Caco-2 (cell line): ENCODE results near the gene FAM3D. TPM values are rescaled to one million over a fixed set of nuclear protein-coding genes. Genes with fewer than 3 reads are reported as not detected.

Source experiments
- BruUV-seq: library from RNA; stranded (reverse); fragments of 400-500 nt; replicated peaks from 2 replicates; lab custom pipeline; 2021; lab: Mats Ljungman, UMichigan
- CTCF ChIA-PET: fragments of 300-600 bp; sonication (Branson Sonifier 250); formaldehyde crosslinking; loops from one replicate; lab custom pipeline; 2022; ENCODE audit warnings: antibody characterized with exemption; lab: Charles Lee
- POLR2A ChIA-PET: fragments of 300-600 bp; sonication (Branson Sonifier 250); formaldehyde crosslinking; loops from one replicate; lab custom pipeline; 2022; ENCODE audit warnings: antibody characterized with exemption; lab: Charles Lee
- DNase-seq, 2 experiments: peaks; one replicate each; pipeline versions ENCODE4 v3.0.0 to v3.0.0-alpha.2; 2020 to 2022
- H3K27me3 ChIP-seq: replicated peaks from 2 replicates; pipeline ENCODE4 v1.6.0; 2011; ENCODE audit warnings: low read length; ENCODE audit not compliant: control insufficient read depth, insufficient read depth
- H3K36me3 ChIP-seq: 2 replicates; pipeline ENCODE4 v1.5.1; 2011; ENCODE audit warnings: low read length; ENCODE audit not compliant: control insufficient read depth, insufficient read depth
- H3K4me1 ChIP-seq: fragments of 250-450 bp; sonication (Bioruptor Pico); 2 replicates; pipeline ENCODE4 v1.5.1; 2020; ENCODE audit warnings: mild to moderate bottlenecking
- H3K4me3 ChIP-seq: 2 replicates; pipeline ENCODE4 v1.5.1; 2011; ENCODE audit warnings: low read depth, mild to moderate bottlenecking, control low read depth, low read length
- H3K9me3 ChIP-seq: fragments of 250-450 bp; sonication (Bioruptor Pico); 2 replicates; pipeline ENCODE4 v1.5.1; 2020; ENCODE audit warnings: mild to moderate bottlenecking, moderate library complexity
- H3K27ac Mint-ChIP-seq: one replicate; pipeline ENCODE4 v1.8.0; 2022; ENCODE audit warnings: mixed read lengths; ENCODE audit not compliant: unreplicated experiment
- H3K27me3 Mint-ChIP-seq: one replicate; pipeline ENCODE4 v1.8.0; 2022; ENCODE audit warnings: mixed read lengths; ENCODE audit not compliant: insufficient read depth, unreplicated experiment
- H3K36me3 Mint-ChIP-seq: one replicate; pipeline ENCODE4 v1.8.0; 2022; ENCODE audit warnings: mild to moderate bottlenecking, mixed read lengths; ENCODE audit not compliant: insufficient read depth, unreplicated experiment
- H3K4me1 Mint-ChIP-seq: one replicate; pipeline ENCODE4 v1.8.0; 2022; ENCODE audit warnings: low read depth, mixed read lengths; ENCODE audit not compliant: unreplicated experiment
- H3K4me3 Mint-ChIP-seq: one replicate; pipeline ENCODE4 v1.8.0; 2022; ENCODE audit warnings: mild to moderate bottlenecking, moderate library complexity, mixed read lengths; ENCODE audit not compliant: unreplicated experiment
- H3K9me3 Mint-ChIP-seq: one replicate; pipeline ENCODE4 v1.8.0; 2022; ENCODE audit warnings: mixed read lengths; ENCODE audit not compliant: unreplicated experiment
- intact Hi-C: fragments of 100-400 bp; cut with micrococcal nuclease; formaldehyde crosslinking; loops from one replicate; pipeline ENCODE4 v1.10.0; 2022; ENCODE audit not compliant: unreplicated experiment
- total RNA-seq: library from RNA; stranded (reverse); gene quantifications from 2 replicates; pipeline ENCODE4 v1.2.3, GENCODE V29; 2022
- TF ChIP-seq, protein P1 (sequence below), 2 experiments: fragments of 200-600 bp in 1 of 2; IDR thresholded peaks; 1 replicate in 1 of 2; 2 replicates in 1 of 2; pipeline versions ENCODE4 v1.5.1 to v1.8.0; 2011 to 2022; ENCODE audit warnings: antibody characterized with exemption in 1 of 2, control low read depth in 1 of 2, inconsistent platforms in 1 of 2, low read depth in 1 of 2, low read length in 1 of 2, mild to moderate bottlenecking in 1 of 2, moderate library complexity in 1 of 2; ENCODE audit not compliant: insufficient read depth in 1 of 2, severe bottlenecking in 1 of 2, unreplicated experiment in 1 of 2

FAM3D gene
- total RNA-seq, 1 experiment from 2014 or later, result not detected

DNA sequence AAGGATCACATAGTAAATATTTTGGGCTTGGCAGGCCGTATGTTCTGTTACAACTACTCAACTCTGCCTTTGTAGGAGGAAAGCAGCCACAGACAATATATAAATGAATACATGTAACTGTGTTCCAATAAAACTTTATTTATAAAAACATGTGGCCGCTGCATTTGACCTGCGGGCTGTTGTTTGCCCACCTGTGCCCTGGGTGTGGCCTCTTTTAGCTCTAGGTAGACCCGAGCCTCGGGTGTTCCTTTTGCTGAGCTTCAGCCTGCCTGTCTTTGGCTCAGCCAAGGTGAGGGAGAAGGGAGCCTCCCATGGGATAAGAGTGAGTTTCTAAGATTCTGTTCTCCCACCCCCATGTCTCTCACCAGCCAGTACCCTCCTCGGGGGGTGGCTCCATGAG lies 5.6 kb downstream of the FAM3D start:
- POLR2A ChIA-PET, result no interaction called here
- CTCF ChIA-PET, result no interaction called here
- no peaks in the 10 kb centered on the region for H3K9me3 Mint-ChIP-seq
- no TSS peak for BruUV-seq
- Histone ChIP-seq H3K4me1 (no peaks in the 10 kb centered on the region), H3K4me3 (no peak overlapping the region), H3K36me3 (no peaks in the 10 kb centered on the region), H3K9me3 (no peaks in the 10 kb centered on the region), H3K27me3 (no peaks in the 10 kb centered on the region)
- no peak overlapping the region for H3K4me3 Mint-ChIP-seq
- H3K36me3 Mint-ChIP-seq, result no peaks in the 10 kb centered on the region
- H3K27ac Mint-ChIP-seq, result no peak overlapping the region
- peaks cover 8% of the 10 kb centered on the region for H3K27me3 Mint-ChIP-seq
- intact Hi-C loops, result no loop called here
- no peaks in the 10 kb centered on the region for H3K4me1 Mint-ChIP-seq
- TF ChIP-seq, protein P1, sequence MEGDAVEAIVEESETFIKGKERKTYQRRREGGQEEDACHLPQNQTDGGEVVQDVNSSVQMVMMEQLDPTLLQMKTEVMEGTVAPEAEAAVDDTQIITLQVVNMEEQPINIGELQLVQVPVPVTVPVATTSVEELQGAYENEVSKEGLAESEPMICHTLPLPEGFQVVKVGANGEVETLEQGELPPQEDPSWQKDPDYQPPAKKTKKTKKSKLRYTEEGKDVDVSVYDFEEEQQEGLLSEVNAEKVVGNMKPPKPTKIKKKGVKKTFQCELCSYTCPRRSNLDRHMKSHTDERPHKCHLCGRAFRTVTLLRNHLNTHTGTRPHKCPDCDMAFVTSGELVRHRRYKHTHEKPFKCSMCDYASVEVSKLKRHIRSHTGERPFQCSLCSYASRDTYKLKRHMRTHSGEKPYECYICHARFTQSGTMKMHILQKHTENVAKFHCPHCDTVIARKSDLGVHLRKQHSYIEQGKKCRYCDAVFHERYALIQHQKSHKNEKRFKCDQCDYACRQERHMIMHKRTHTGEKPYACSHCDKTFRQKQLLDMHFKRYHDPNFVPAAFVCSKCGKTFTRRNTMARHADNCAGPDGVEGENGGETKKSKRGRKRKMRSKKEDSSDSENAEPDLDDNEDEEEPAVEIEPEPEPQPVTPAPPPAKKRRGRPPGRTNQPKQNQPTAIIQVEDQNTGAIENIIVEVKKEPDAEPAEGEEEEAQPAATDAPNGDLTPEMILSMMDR (IDR thresholded peaks at IDR 0.05; ENCODE audit: insufficient read depth in 1 of 2, low read depth in 1 of 2, low read length in 1 of 2, severe bottlenecking in 1 of 2, unreplicated experiment in 1 of 2), result no peak
- no peak for DNase-seq

DNA sequence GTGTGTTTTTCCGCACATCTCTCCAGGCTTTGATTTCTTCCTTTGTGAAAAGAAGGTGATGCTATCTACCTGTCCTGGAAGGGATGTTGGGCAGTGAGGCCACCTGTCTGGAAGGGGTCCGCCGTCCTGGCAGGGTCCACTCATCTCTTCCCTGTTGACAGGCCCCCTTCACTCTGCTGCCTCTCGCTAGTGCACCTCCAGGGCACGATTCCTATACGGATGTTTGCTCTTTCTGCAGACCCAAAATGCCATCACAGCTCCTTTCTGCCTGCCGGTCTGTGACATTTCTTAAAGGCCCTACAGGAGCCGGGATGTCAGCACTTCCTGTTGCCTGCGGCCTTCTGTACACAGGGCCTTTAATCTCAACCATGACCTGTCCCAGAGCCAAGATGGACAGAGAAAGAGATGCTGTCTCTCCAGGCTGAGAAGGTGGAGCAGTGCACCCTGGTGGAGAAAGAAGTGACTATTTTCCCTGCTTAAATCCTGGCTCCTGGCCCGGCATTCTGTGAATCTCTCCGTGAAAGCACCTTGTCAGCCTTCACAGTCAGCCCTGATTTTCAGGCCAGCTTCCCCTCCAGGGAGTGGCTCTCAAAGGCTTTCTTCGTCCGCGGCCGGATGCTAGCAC lies 7.4 kb downstream of the FAM3D start:
- H3K36me3 Mint-ChIP-seq, result no peaks in the 10 kb centered on the region
- H3K27me3 Mint-ChIP-seq, result peaks cover 12% of the 10 kb centered on the region
- intact Hi-C loops, result loop anchor here (1.0 kb wide), 1 partner anchor 19 kb away; no protein-coding TSS in a partner anchor
- H3K27me3 ChIP-seq, result no peaks in the 10 kb centered on the region
- no peaks in the 10 kb centered on the region for H3K9me3 ChIP-seq
- TF ChIP-seq, protein P1 (IDR thresholded peaks at IDR 0.05; ENCODE audit: insufficient read depth in 1 of 2, low read depth in 1 of 2, low read length in 1 of 2, severe bottlenecking in 1 of 2, unreplicated experiment in 1 of 2), result peak in 1 of 2 experiments; percentile 17
- no peak overlapping the region for H3K4me3 ChIP-seq
- no peaks in the 10 kb centered on the region for H3K4me1 Mint-ChIP-seq
- H3K4me1 ChIP-seq, result no peaks in the 10 kb centered on the region
- H3K27ac Mint-ChIP-seq, result no peak overlapping the region
- DNase-seq, result peak; percentile 21 to 37
- H3K4me3 Mint-ChIP-seq, result no peak overlapping the region
- ChIA-PET CTCF (interaction anchor here (1.2 kb wide), 1 partner anchor 19 kb away, joined by 3 read pairs; no protein-coding TSS in a partner anchor), POLR2A (no interaction called here)
- H3K36me3 ChIP-seq, result no peaks in the 10 kb centered on the region
- no peaks in the 10 kb centered on the region for H3K9me3 Mint-ChIP-seq
- BruUV-seq, result no TSS peak

DNA sequence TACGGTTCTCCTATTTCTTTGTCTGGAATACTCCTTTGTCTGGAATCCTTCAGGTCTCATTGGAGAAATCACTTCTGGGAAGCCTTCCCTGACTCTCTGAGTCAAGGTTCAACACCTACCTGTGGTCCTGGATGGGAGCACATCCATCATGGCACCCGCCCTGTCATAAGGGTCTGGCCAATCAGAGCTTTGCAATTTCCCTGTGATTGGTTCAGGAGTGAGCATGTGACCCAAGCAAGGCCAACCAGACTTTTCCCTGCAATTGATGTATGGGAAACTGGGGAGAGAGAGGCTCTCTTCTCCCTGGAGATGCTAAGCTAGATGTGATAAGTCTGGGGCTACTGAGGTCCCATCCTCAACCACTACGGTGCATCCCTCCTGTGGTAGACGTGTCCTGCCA lies 8.1 kb downstream of the FAM3D start:
- ChIA-PET POLR2A (no interaction called here), CTCF (interaction anchor here (1.2 kb wide), 1 partner anchor 18 kb away, joined by 3 read pairs; no protein-coding TSS in a partner anchor)
- DNase-seq, result peak in 1 of 2 experiments; percentile 9
- H3K27me3 ChIP-seq, result no peaks in the 10 kb centered on the region
- Mint-ChIP-seq H3K27me3 (peaks cover 12% of the 10 kb centered on the region), H3K36me3 (no peaks in the 10 kb centered on the region), H3K9me3 (no peaks in the 10 kb centered on the region), H3K4me3 (no peak overlapping the region), H3K27ac (no peak overlapping the region), H3K4me1 (no peaks in the 10 kb centered on the region)
- no peaks in the 10 kb centered on the region for H3K36me3 ChIP-seq
- no peaks in the 10 kb centered on the region for H3K4me1 ChIP-seq
- TF ChIP-seq, protein P1 (IDR thresholded peaks at IDR 0.05; ENCODE audit: insufficient read depth in 1 of 2, low read depth in 1 of 2, low read length in 1 of 2, severe bottlenecking in 1 of 2, unreplicated experiment in 1 of 2), result no peak
- H3K4me3 ChIP-seq, result no peak overlapping the region
- no peaks in the 10 kb centered on the region for H3K9me3 ChIP-seq
- intact Hi-C loops, result no loop called here
- no TSS peak for BruUV-seq
